Lower leg skin (tissue), 4 donors: ENCODE data around the gene SCMH1. TPM values are rescaled to one million over a fixed set of nuclear protein-coding genes. Genes with fewer than 3 reads are reported as not detected.

Source experiments
- DNase-seq, 2 donors: peaks; one replicate each; pipeline ENCODE4 v3.0.0-alpha.2; 2019; ENCODE audit warnings: low spot score in 2 of 2
- H3K4me3 ChIP-seq: fragments of 200-600 bp; sonication (generic); 2 replicates; pipeline ENCODE4 v1.5.1; 2017; ENCODE audit warnings: mild to moderate bottlenecking, low read depth; ENCODE audit not compliant: poor library complexity, severe bottlenecking
- CTCF ChIP-seq, 3 donors: fragments of 450-650 bp; IDR thresholded peaks; one replicate each; pipeline ENCODE4 v1.5.1; 2016; ENCODE audit warnings: antibody characterized with exemption in 3 of 3, mild to moderate bottlenecking in 3 of 3, moderate library complexity in 2 of 3
- POLR2A ChIP-seq, 2 donors: fragments of 450-650 bp; IDR thresholded peaks; one replicate each; pipeline ENCODE4 v1.6.1; 2016 to 2017; ENCODE audit warnings: antibody characterized with exemption in 2 of 2, mild to moderate bottlenecking in 1 of 2, moderate library complexity in 1 of 2
- WGBS, 2 donors: methylation state at CpG; one replicate each; pipeline ENCODE4 v1.1.5; 2018; 5-methylcytosine and 5-hydroxymethylcytosine counted together
- intact Hi-C: fragments of 100-400 bp; cut with DNase I; formaldehyde crosslinking; loops from one replicate; pipeline ENCODE4 v1.15.0; 2023; ENCODE audit warnings: low total_unique reads
- total RNA-seq, 4 donors: library from RNA; depleted of rRNA; stranded (reverse); fragments of >200 nt; gene quantifications; one replicate each; pipeline ENCODE4 v1.1.0, GENCODE V29; 2016

Gene SCMH1
- total RNA-seq, 4 donors from 2014 or later = 8.9 to 30.9 (median 21.8) TPM

GRCh38 chr1:41158147-41158875, 83.8 kb downstream of the SCMH1 start:
- H3K4me3 ChIP-seq = no peak overlapping the region
- intact Hi-C loops = no loop called here
- 90 to 92% methylated on average over 3 of the region's 3 CpGs for WGBS, 2 donors
- DNase-seq = no peak
- TF ChIP-seq POLR2A (IDR thresholded peaks at IDR 0.05) = no peak
- no peak for TF ChIP-seq CTCF (IDR thresholded peaks at IDR 0.05)

- 88 to 92% methylated on average over 1 of the region's 1 CpG for WGBS, 2 donors
- H3K4me3 ChIP-seq = no peak overlapping the region
- no peak for DNase-seq
- TF ChIP-seq POLR2A (IDR thresholded peaks at IDR 0.05) = no peak
- TF ChIP-seq CTCF (IDR thresholded peaks at IDR 0.05) = no peak
- intact Hi-C loops = no loop called here
Measured at GRCh38 chr1:41155105-41155504, 87.0 kb downstream of the SCMH1 start.

DNA sequence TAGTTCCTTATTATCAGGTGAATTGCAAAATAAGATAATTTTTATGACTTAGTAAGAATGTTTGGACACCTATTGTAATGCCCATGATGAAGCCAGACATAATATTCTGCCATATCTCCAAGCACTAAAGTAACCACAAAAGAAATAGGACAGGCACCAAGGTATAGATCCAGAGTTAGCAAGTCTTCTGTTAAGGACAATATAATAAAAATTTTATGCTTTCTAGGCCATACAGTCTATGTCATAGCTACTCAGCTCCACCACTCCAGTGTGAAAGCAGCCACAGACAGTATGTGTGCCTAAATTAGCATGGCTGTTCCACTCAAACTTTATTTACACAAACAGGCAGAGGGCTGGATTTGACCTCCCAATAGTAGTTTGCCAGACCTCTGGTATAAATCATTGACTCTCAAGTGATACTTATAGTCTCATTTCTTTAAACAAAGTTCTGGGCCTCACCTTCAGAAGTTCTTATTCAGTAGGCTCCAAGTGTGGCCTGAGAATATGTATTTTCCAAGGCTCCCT, 88.3 kb downstream of the SCMH1 start:
- TF ChIP-seq CTCF (IDR thresholded peaks at IDR 0.05) (no peak), POLR2A (IDR thresholded peaks at IDR 0.05) (no peak)
- H3K4me3 ChIP-seq = no peak overlapping the region
- intact Hi-C loops = no loop called here
- no peak for DNase-seq

DNA sequence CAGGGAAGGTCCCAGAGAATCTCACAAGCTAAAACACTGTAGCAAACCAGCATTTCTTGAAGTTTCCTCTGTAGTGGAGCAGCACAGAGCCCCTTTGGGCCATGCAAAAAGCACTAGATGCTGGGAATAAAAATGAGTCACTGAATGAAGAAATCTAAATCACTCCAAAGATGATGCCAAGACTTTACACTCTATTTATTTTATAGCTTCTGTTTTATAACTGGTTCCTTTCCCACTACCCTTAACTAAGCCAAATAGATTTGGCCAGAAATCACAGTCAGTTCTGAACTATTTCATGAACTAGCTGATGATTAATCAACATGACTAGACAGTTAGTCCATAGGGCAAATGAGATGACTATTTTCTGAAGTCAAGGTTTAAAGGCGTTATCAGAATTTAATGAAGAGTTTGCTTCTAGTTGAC, 89.5 kb downstream of the SCMH1 start:
- DNase-seq = no peak
- WGBS, 2 donors = 31 to 35% methylated on average over 1 of the region's 1 CpG
- H3K4me3 ChIP-seq = no peak overlapping the region
- intact Hi-C loops = no loop called here
- TF ChIP-seq POLR2A (IDR thresholded peaks at IDR 0.05) = no peak
- TF ChIP-seq CTCF (IDR thresholded peaks at IDR 0.05) = no peak

GRCh38 chr1:41151846-41152245, 90.3 kb downstream of the SCMH1 start:
- no peak overlapping the region for H3K4me3 ChIP-seq
- intact Hi-C loops = no loop called here
- no peak for TF ChIP-seq POLR2A (IDR thresholded peaks at IDR 0.05)
- TF ChIP-seq CTCF (IDR thresholded peaks at IDR 0.05) = no peak
- DNase-seq = no peak
- 75 to 81% methylated on average over 4 of the region's 4 CpGs for WGBS, 2 donors

GRCh38 chr1:41149570-41149969, 92.5 kb downstream of the SCMH1 start:
- H3K4me3 ChIP-seq = no peak overlapping the region
- TF ChIP-seq POLR2A (IDR thresholded peaks at IDR 0.05) (no peak), CTCF (IDR thresholded peaks at IDR 0.05) (no peak)
- intact Hi-C loops = no loop called here
- WGBS, 2 donors = 72 to 73% methylated on average over 2 of the region's 2 CpGs
- no peak for DNase-seq
